ENCODE measurements around the gene HPSE. TPM values are rescaled to one million over a fixed set of nuclear protein-coding genes. Genes with fewer than 3 reads are reported as not detected.

HPSE gene
- total RNA-seq, 4 donors from 2014 or later, result 0.63 to 3.1 (median 1.3) TPM

DNA sequence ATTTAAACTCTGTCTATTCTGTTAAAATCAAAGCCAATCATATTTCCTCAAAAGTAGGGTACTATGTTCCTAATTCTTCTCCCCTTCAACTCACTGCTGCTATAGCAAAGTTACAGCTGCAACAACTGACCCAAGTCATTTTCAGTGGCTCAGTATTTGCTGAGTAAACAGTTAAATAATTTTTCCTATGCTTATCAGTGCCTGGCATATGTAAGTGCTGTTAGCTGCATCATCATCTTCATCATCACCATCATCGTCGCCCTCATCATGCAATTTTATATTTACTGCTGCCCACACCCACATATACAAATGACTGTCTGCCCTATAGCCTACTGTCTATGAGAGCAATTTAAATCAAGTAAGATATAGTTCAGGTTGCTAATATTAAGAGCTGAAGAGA, 72.0 kb downstream of the HPSE start:
- no peaks in the 10 kb centered on the region for H3K27me3 ChIP-seq
- 95 to 98% methylated on average over 2 of the region's 2 CpGs for WGBS, 2 donors
- H3K27ac ChIP-seq, result no peak overlapping the region
- H3K9me3 ChIP-seq, result no peaks in the 10 kb centered on the region
- no peak for DNase-seq
- intact Hi-C loops (cut with DNase I), result loop anchor here (10.0 kb wide), 2 partner anchors 188 to 808 kb away; no protein-coding TSS in a partner anchor
- H3K36me3 ChIP-seq, result peaks cover 0 to 2% of the 10 kb centered on the region in 2 donors
- TF ChIP-seq, protein P1, sequence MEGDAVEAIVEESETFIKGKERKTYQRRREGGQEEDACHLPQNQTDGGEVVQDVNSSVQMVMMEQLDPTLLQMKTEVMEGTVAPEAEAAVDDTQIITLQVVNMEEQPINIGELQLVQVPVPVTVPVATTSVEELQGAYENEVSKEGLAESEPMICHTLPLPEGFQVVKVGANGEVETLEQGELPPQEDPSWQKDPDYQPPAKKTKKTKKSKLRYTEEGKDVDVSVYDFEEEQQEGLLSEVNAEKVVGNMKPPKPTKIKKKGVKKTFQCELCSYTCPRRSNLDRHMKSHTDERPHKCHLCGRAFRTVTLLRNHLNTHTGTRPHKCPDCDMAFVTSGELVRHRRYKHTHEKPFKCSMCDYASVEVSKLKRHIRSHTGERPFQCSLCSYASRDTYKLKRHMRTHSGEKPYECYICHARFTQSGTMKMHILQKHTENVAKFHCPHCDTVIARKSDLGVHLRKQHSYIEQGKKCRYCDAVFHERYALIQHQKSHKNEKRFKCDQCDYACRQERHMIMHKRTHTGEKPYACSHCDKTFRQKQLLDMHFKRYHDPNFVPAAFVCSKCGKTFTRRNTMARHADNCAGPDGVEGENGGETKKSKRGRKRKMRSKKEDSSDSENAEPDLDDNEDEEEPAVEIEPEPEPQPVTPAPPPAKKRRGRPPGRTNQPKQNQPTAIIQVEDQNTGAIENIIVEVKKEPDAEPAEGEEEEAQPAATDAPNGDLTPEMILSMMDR (IDR thresholded peaks at IDR 0.05), result no peak
- no peak for TF ChIP-seq POLR2A (IDR thresholded peaks at IDR 0.05)
- peaks cover 5 to 6% of the 10 kb centered on the region in 2 donors for H3K4me1 ChIP-seq
- H3K4me3 ChIP-seq (replicated peaks in 1 of 3), result no peak overlapping the region

DNA sequence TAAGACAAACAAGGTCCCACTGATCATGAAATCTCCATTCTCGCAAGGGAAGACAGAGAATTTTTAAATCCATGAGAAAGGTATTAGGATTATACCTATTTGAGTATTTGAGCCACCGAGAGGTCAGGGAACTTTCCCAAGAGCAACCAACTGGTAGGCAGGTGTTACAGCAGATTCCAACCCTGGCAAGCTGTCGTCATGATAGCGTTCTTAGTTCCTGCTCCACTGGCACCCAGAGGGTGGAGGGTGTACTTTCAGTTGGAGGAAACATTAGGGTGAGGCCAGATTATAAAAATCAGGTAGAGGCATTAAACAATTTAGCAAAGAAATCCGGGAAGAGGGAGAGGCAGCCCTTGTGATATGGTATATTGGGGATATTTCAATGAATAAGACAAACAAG, 73.3 kb downstream of the HPSE start:
- TF ChIP-seq POLR2A (IDR thresholded peaks at IDR 0.05), result no peak
- TF ChIP-seq, protein P1 (IDR thresholded peaks at IDR 0.05), result no peak
- intact Hi-C loops (cut with DNase I), result loop anchor here (10.0 kb wide), 2 partner anchors 187 to 807 kb away; no protein-coding TSS in a partner anchor
- no peaks in the 10 kb centered on the region for H3K4me1 ChIP-seq
- DNase-seq, result no peak
- no peaks in the 10 kb centered on the region for H3K9me3 ChIP-seq
- H3K4me3 ChIP-seq (replicated peaks in 1 of 3), result no peak overlapping the region
- peaks cover 0 to 2% of the 10 kb centered on the region in 2 donors for H3K36me3 ChIP-seq
- no peak overlapping the region for H3K27ac ChIP-seq
- H3K27me3 ChIP-seq, result no peaks in the 10 kb centered on the region
- 95% methylated on average over 5 of the region's 5 CpGs for WGBS, 2 donors

DNA sequence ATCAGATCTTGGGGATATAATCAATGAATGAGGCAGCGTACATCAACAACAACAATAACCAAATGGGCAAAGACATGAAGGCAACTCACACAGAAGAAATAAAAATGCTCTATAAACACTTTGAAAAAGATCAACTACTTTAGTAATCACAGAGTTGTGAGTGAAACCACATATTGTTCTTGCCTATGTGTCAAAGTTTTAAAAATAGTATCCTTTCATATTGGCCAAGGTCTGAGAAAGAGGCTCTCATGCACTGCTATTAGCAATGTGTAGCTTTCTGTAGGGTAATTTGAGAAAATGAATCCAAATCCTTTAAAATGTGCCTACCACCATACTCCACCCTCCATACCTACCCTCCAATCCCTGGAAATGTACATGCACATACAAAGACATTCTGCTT, 75.1 kb downstream of the HPSE start:
- H3K27me3 ChIP-seq, result no peaks in the 10 kb centered on the region
- TF ChIP-seq, protein P1 (IDR thresholded peaks at IDR 0.05), result no peak
- no peak for TF ChIP-seq POLR2A (IDR thresholded peaks at IDR 0.05)
- no peaks in the 10 kb centered on the region for H3K9me3 ChIP-seq
- H3K36me3 ChIP-seq, result peaks cover 0 to 2% of the 10 kb centered on the region in 2 donors
- no peak overlapping the region for H3K27ac ChIP-seq
- H3K4me3 ChIP-seq (replicated peaks in 1 of 3), result no peak overlapping the region
- no peaks in the 10 kb centered on the region for H3K4me1 ChIP-seq
- WGBS, 2 donors, result 95 to 98% methylated on average over 1 of the region's 1 CpG
- intact Hi-C loops (cut with DNase I), result no loop called here
- no peak for DNase-seq

DNA sequence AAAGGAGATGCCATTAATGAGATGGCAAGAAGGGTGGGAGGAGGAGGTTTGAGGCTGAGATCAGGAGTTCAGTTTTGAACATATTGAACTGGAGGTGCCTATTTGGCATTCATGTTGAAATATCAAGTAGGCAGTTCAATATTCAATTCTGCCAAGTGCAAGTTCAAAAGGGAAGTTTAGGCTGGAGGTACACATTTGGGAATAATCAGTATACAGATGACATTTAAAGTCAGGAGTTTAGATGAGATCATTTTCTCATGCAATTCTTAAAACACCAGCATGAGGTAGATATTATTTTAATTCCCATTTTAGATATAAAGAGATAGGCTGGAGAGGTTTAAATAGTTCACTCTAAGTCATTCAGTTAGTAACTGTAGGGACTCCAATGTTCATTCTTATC, 76.2 kb downstream of the HPSE start:
- no peak for DNase-seq
- no peak overlapping the region for H3K4me3 ChIP-seq (replicated peaks in 1 of 3)
- intact Hi-C loops (cut with DNase I), result no loop called here
- H3K27me3 ChIP-seq, result no peaks in the 10 kb centered on the region
- H3K36me3 ChIP-seq, result peaks cover 0 to 2% of the 10 kb centered on the region in 2 donors
- H3K4me1 ChIP-seq, result no peaks in the 10 kb centered on the region
- TF ChIP-seq, protein P1 (IDR thresholded peaks at IDR 0.05), result no peak
- no peak for TF ChIP-seq POLR2A (IDR thresholded peaks at IDR 0.05)
- H3K27ac ChIP-seq, result no peak overlapping the region
- H3K9me3 ChIP-seq, result no peaks in the 10 kb centered on the region

DNA sequence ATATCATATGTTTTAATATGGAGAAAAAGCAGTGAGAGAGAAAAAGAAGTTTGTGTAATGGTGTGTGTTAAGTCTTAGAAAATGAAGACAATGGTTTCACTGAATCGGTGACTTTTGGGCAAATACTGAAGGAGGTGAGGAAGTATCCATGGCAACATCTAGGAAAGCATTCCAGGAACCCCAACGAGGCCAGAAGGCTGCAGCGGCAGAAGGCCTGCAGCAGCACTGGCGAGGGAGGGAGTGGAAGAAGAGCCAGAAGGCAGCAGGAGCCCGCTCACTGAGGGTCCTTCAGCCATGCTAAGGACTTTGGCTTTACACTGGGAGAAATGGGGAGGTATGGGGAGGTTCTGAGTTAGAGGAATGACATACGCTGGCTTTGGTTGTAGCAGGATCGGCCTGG, 76.8 kb downstream of the HPSE start:
- H3K9me3 ChIP-seq, result no peaks in the 10 kb centered on the region
- no peaks in the 10 kb centered on the region for H3K27me3 ChIP-seq
- intact Hi-C loops (cut with DNase I), result no loop called here
- TF ChIP-seq POLR2A (IDR thresholded peaks at IDR 0.05), result no peak
- TF ChIP-seq, protein P1 (IDR thresholded peaks at IDR 0.05), result no peak
- no peak overlapping the region for H3K27ac ChIP-seq
- no peaks in the 10 kb centered on the region for H3K4me1 ChIP-seq
- H3K4me3 ChIP-seq (replicated peaks in 1 of 3), result no peak overlapping the region
- no peak for DNase-seq
- peaks cover 0 to 2% of the 10 kb centered on the region in 2 donors for H3K36me3 ChIP-seq
- 87% methylated on average over 7 of the region's 7 CpGs for WGBS, 2 donors
